G401.6 (cell line): ENCODE results near the gene TNFRSF14.
"Not testable (repeated sequence)": the region's sequence is repeated elsewhere in the genome, so short reads cannot be mapped to it uniquely, and the experiment has no call there.

ENCODE experiments used
- FAIRE-seq: peaks from 2 replicates; lab custom pipeline; 2012; peaks lifted over from hg19 to GRCh38; lab: Jason Lieb, UNC

TNFRSF14 gene

GRCh38 chr1:2569060-2569459, 12.9 kb downstream of the TNFRSF14 start:
- FAIRE-seq: no peak

- FAIRE-seq: not testable (repeated sequence)
These were observed 13.5 kb downstream of the TNFRSF14 start for GRCh38 chr1:2569703-2570102.

- FAIRE-seq: no peak
These were observed 14.2 kb downstream of the TNFRSF14 start for GRCh38 chr1:2570332-2570731.

GRCh38 chr1:2571348-2571747, 15.2 kb downstream of the TNFRSF14 start:
- no peak for FAIRE-seq

GRCh38 chr1:2573250-2573920, 17.2 kb downstream of the TNFRSF14 start:
- no peak for FAIRE-seq

- no peak for FAIRE-seq
These were observed 18.2 kb downstream of the TNFRSF14 start for GRCh38 chr1:2574350-2574749.

- no peak for FAIRE-seq
These were observed 19.9 kb downstream of the TNFRSF14 start for GRCh38 chr1:2575801-2576663.

- not testable (repeated sequence) for FAIRE-seq
These were observed 21.4 kb downstream of the TNFRSF14 start for GRCh38 chr1:2577565-2578075.

GRCh38 chr1:2578758-2579118, 22.6 kb downstream of the TNFRSF14 start:
- FAIRE-seq: no peak

- no peak for FAIRE-seq
These were observed 24.5 kb downstream of the TNFRSF14 start for GRCh38 chr1:2580691-2581090.

- FAIRE-seq: no peak
These were observed 26.2 kb downstream of the TNFRSF14 start for GRCh38 chr1:2582391-2582790.

- no peak for FAIRE-seq
These were observed 27.2 kb downstream of the TNFRSF14 start for GRCh38 chr1:2583331-2583791.

GRCh38 chr1:2583871-2584351, 27.7 kb downstream of the TNFRSF14 start:
- FAIRE-seq: no peak

GRCh38 chr1:2584686-2585317, 28.6 kb downstream of the TNFRSF14 start:
- no peak for FAIRE-seq

- no peak for FAIRE-seq
These were observed 29.3 kb downstream of the TNFRSF14 start for GRCh38 chr1:2585318-2586092.

GRCh38 chr1:2586154-2587070, 30.2 kb downstream of the TNFRSF14 start, which contains the start of gene PRXL2B:
Gene PRXL2B (plus strand): TSS chr1:2586777. CDS start chr1:2586886, 109 bp downstream.
- peak; percentile 94 for FAIRE-seq

GRCh38 chr1:2587071-2587859, 31.1 kb downstream of the TNFRSF14 start:
- no peak for FAIRE-seq

- no peak for FAIRE-seq
These were observed 31.8 kb downstream of the TNFRSF14 start for GRCh38 chr1:2587860-2588571.
